Type B pancreatic cell (in vitro differentiated cells): ENCODE measurements around the gene PRLR. TPM values are rescaled to one million over a fixed set of nuclear protein-coding genes. Genes with fewer than 3 reads are reported as not detected.

ENCODE experiments used
- DNase-seq: peaks from one replicate; pipeline ENCODE4 v3.0.0; 2021; ENCODE audit warnings: mixed read lengths; ENCODE audit not compliant: unreplicated experiment; ENCODE audit errors: extremely low spot score
- H3K27ac Mint-ChIP-seq: 2 replicates; pipeline ENCODE4 v1.8.0; 2021; ENCODE audit warnings: mild to moderate bottlenecking, mixed read lengths
- H3K27me3 Mint-ChIP-seq: 2 replicates; pipeline ENCODE4 v1.8.0; 2021; ENCODE audit warnings: mixed read lengths
- H3K36me3 Mint-ChIP-seq: 2 replicates; pipeline ENCODE4 v1.8.0; 2021; ENCODE audit warnings: mixed read lengths
- H3K4me1 Mint-ChIP-seq: one replicate; pipeline ENCODE4 v1.8.0; 2021; ENCODE audit warnings: mixed read lengths; ENCODE audit not compliant: unreplicated experiment
- H3K4me3 Mint-ChIP-seq: 2 replicates; pipeline ENCODE4 v1.8.0; 2021; ENCODE audit warnings: mild to moderate bottlenecking, mixed read lengths
- H3K9me3 Mint-ChIP-seq: 2 replicates; pipeline ENCODE4 v1.8.0; 2021; ENCODE audit warnings: mixed read lengths
- CTCF ChIP-seq: fragments of 200-600 bp; sonication (generic); conservative IDR thresholded peaks from 2 replicates; pipeline ENCODE4 v1.5.0; 2021; ENCODE audit warnings: antibody characterized with exemption, mild to moderate bottlenecking
- total RNA-seq: library from RNA; stranded (reverse); gene quantifications from 2 replicates; pipeline ENCODE4 v1.2.1, GENCODE V29; 2021; ENCODE audit warnings: low replicate concordance

Gene PRLR
- total RNA-seq, 1 donor from 2014 or later: 6.7 TPM

GRCh38 chr5:35098214-35098613 is 132.1 kb downstream of the PRLR start:
- DNase-seq: no peak
- Mint-ChIP-seq H3K4me1 (no peaks in the 10 kb centered on the region), H3K4me3 (no peak overlapping the region), H3K36me3 (no peaks in the 10 kb centered on the region), H3K9me3 (no peaks in the 10 kb centered on the region), H3K27ac (no peak overlapping the region), H3K27me3 (no peaks in the 10 kb centered on the region)
- TF ChIP-seq CTCF: no peak

GRCh38 chr5:35096932-35097331 is 133.4 kb downstream of the PRLR start:
- Mint-ChIP-seq H3K9me3 (no peaks in the 10 kb centered on the region), H3K36me3 (no peaks in the 10 kb centered on the region), H3K4me1 (no peaks in the 10 kb centered on the region), H3K27ac (no peak overlapping the region), H3K27me3 (no peaks in the 10 kb centered on the region), H3K4me3 (no peak overlapping the region)
- no peak for DNase-seq
- no peak for TF ChIP-seq CTCF

GRCh38 chr5:35096216-35096615 is 134.1 kb downstream of the PRLR start:
- no peak overlapping the region for H3K4me3 Mint-ChIP-seq
- TF ChIP-seq CTCF: no peak
- no peak for DNase-seq
- no peak overlapping the region for H3K27ac Mint-ChIP-seq
- no peaks in the 10 kb centered on the region for H3K9me3 Mint-ChIP-seq
- no peaks in the 10 kb centered on the region for H3K36me3 Mint-ChIP-seq
- H3K4me1 Mint-ChIP-seq: no peaks in the 10 kb centered on the region
- no peaks in the 10 kb centered on the region for H3K27me3 Mint-ChIP-seq

- no peak overlapping the region for H3K4me3 Mint-ChIP-seq
- H3K4me1 Mint-ChIP-seq: no peaks in the 10 kb centered on the region
- no peak for TF ChIP-seq CTCF
- no peak for DNase-seq
- H3K36me3 Mint-ChIP-seq: no peaks in the 10 kb centered on the region
- H3K27me3 Mint-ChIP-seq: no peaks in the 10 kb centered on the region
- H3K9me3 Mint-ChIP-seq: no peaks in the 10 kb centered on the region
- H3K27ac Mint-ChIP-seq: no peak overlapping the region
Observed at GRCh38 chr5:35095366-35095765, 134.9 kb downstream of the PRLR start.

GRCh38 chr5:35094948-35095347 is 135.3 kb downstream of the PRLR start:
- no peak for TF ChIP-seq CTCF
- no peaks in the 10 kb centered on the region for H3K36me3 Mint-ChIP-seq
- DNase-seq: no peak
- H3K27ac Mint-ChIP-seq: no peak overlapping the region
- no peaks in the 10 kb centered on the region for H3K9me3 Mint-ChIP-seq
- H3K27me3 Mint-ChIP-seq: no peaks in the 10 kb centered on the region
- no peaks in the 10 kb centered on the region for H3K4me1 Mint-ChIP-seq
- no peak overlapping the region for H3K4me3 Mint-ChIP-seq

- no peak for TF ChIP-seq CTCF
- Mint-ChIP-seq H3K27me3 (no peaks in the 10 kb centered on the region), H3K9me3 (no peaks in the 10 kb centered on the region), H3K36me3 (no peaks in the 10 kb centered on the region), H3K27ac (no peak overlapping the region), H3K4me3 (no peak overlapping the region), H3K4me1 (no peaks in the 10 kb centered on the region)
- DNase-seq: no peak
Observed at GRCh38 chr5:35092703-35093102, 137.6 kb downstream of the PRLR start.
